PC-3 (cell line): ENCODE results near the gene LFNG.

Experiments used
- CTCF ChIP-seq: fragments of 300-600 bp; sonication (generic); conservative IDR thresholded peaks from 2 replicates; pipeline ENCODE4 v1.5.1; 2017; ENCODE audit warnings: antibody characterized with exemption, low read depth, mild to moderate bottlenecking, low read length
- EZH2 ChIP-seq: fragments of 300-600 bp; sonication (generic); IDR thresholded peaks from one replicate; pipeline ENCODE4 v1.6.1; 2017; ENCODE audit warnings: antibody characterized with exemption, mild to moderate bottlenecking, low read length; ENCODE audit not compliant: unreplicated experiment

GRCh38 chr7:2488272-2488645 lies 31.3 kb upstream of the LFNG start:
- TF ChIP-seq EZH2 = no peak
- TF ChIP-seq CTCF = no peak
